Stimulated activated naive B cell treated with anti-CD40 and anti-IgM and Interleukin-4, amounts not matched to agents 10 μg/mL and 1 μg/mL and 100 μg/mL, for 72 hours (primary cell): ENCODE results near the gene EPC1.
"Not testable (repeated sequence)": the region's sequence is repeated elsewhere in the genome, so short reads cannot be mapped to it uniquely, and the experiment has no call there.

Experiments used
- ATAC-seq, 2 donors: fragments of 150-1000 bp; cut with Tn5 transposase; replicated peaks; 2 replicates each; pipeline ENCODE4 v1.10.0; 2021; ENCODE audit warnings: moderate library complexity in 1 of 2
- DNase-seq: peaks from one replicate; pipeline ENCODE4 v3.0.0; 2021
- H3K27ac Mint-ChIP-seq: one replicate; pipeline ENCODE4 v1.8.0; 2022; ENCODE audit warnings: mild to moderate bottlenecking, mixed read lengths
- H3K27me3 Mint-ChIP-seq, 2 donors: one replicate each; pipeline ENCODE4 v1.8.0; 2022; ENCODE audit warnings: mixed read lengths in 2 of 2
- H3K36me3 Mint-ChIP-seq, 2 donors: one replicate each; pipeline ENCODE4 v1.8.0; 2022; ENCODE audit warnings: mixed read lengths in 2 of 2, mild to moderate bottlenecking in 1 of 2
- H3K4me1 Mint-ChIP-seq, 2 donors: one replicate each; pipeline ENCODE4 v1.8.0; 2022; ENCODE audit warnings: mixed read lengths in 2 of 2, mild to moderate bottlenecking in 1 of 2
- H3K4me3 Mint-ChIP-seq, 2 donors: one replicate each; pipeline ENCODE4 v1.8.0; 2022; ENCODE audit warnings: mild to moderate bottlenecking in 2 of 2, mixed read lengths in 2 of 2, moderate library complexity in 1 of 2
- H3K9me3 Mint-ChIP-seq, 2 donors: one replicate each; pipeline ENCODE4 v1.8.0; 2022; ENCODE audit warnings: mixed read lengths in 2 of 2, mild to moderate bottlenecking in 1 of 2

The EPC1 gene

GRCh38 chr10:32266566-32266965, 80.4 kb downstream of the EPC1 start:
- H3K36me3 Mint-ChIP-seq, result peaks cover 25 to 36% of the 10 kb centered on the region in 2 donors

GRCh38 chr10:32265756-32266155, 81.2 kb downstream of the EPC1 start:
- no peak for DNase-seq
- ATAC-seq, result no peak
- Mint-ChIP-seq H3K4me3 (no peak overlapping the region), H3K27ac (no peak overlapping the region), H3K9me3 (no peaks in the 10 kb centered on the region), H3K36me3 (peaks cover 21 to 31% of the 10 kb centered on the region in 2 donors), H3K27me3 (no peaks in the 10 kb centered on the region), H3K4me1 (peaks cover 7% of the 10 kb centered on the region in 2 donors)

More at GRCh38 chr10:32266566-32266965, 80.4 kb downstream of the EPC1 start:
- H3K4me1 Mint-ChIP-seq, result peaks cover 7% of the 10 kb centered on the region in 2 donors
- no peaks in the 10 kb centered on the region for H3K9me3 Mint-ChIP-seq
- ATAC-seq, result no peak
- DNase-seq, result no peak
- H3K4me3 Mint-ChIP-seq, result no peak overlapping the region
- H3K27me3 Mint-ChIP-seq, result no peaks in the 10 kb centered on the region
- H3K27ac Mint-ChIP-seq, result no peak overlapping the region

DNA sequence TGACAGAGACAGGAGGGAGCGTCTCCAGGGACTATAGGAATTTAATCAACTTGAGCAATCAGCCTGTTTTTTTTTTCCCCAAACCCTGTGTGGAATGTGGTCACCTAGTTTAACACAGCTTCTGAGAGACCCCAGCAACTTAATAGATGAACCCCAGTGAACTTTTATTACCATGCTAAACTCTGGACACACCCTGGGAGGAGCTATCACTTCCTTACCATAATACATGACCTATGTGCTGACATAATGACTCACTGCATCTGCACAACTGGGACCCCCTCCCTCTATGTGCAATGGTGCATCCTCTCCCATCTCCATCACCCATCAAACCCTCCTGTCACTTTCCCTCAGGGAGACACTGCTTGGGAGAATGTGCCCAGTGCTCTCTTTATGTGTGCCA, 83.7 kb downstream of the EPC1 start:
- Mint-ChIP-seq H3K36me3 (peaks cover 8 to 17% of the 10 kb centered on the region in 2 donors), H3K4me1 (peaks cover 5 to 7% of the 10 kb centered on the region in 2 donors), H3K9me3 (no peaks in the 10 kb centered on the region), H3K27me3 (no peaks in the 10 kb centered on the region), H3K27ac (peak overlapping the region; percentile 56), H3K4me3 (no peak overlapping the region)
- DNase-seq (no peak), ATAC-seq (peak in 1 of 2 donors; percentile 36)

DNA sequence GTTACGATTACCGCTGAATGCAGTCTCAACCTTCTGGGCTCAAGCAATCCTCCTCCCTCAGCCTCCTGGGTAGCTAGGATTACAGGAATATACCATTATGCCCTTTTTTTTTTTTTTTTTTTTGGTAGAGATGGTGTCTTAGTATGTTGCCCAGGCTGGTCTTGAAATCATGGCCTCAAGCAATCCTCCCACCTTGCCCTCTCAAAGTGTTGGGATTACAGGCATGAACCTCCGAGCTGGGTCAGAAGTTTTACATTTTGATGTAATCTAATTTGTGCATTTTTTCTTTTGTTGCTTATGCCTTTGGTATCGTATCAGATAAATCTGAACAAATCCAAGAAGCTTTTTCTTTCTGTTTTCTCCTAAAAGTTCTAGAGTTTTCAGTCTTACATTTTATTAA, 87.4 kb downstream of the EPC1 start:
- ATAC-seq (no peak), DNase-seq (no peak)
- Mint-ChIP-seq H3K4me3 (no peak overlapping the region), H3K27ac (no peak overlapping the region), H3K27me3 (no peaks in the 10 kb centered on the region), H3K9me3 (no peaks in the 10 kb centered on the region), H3K36me3 (no peaks in the 10 kb centered on the region), H3K4me1 (peaks cover 9 to 11% of the 10 kb centered on the region in 2 donors)

- H3K27me3 Mint-ChIP-seq, result no peaks in the 10 kb centered on the region
- peaks cover 4 to 13% of the 10 kb centered on the region in 2 donors for H3K4me1 Mint-ChIP-seq
- peak overlapping the region in 1 of 2 donors; percentile 37 for H3K4me3 Mint-ChIP-seq
- H3K27ac Mint-ChIP-seq, result no peak overlapping the region
- DNase-seq (peak; percentile 59), ATAC-seq (peak; percentile 82 to 84)
- H3K36me3 Mint-ChIP-seq, result no peaks in the 10 kb centered on the region
- no peaks in the 10 kb centered on the region for H3K9me3 Mint-ChIP-seq
Observed at GRCh38 chr10:32256613-32257437, 90.1 kb downstream of the EPC1 start.

GRCh38 chr10:32253821-32254220, 93.1 kb downstream of the EPC1 start:
- H3K36me3 Mint-ChIP-seq, result no peaks in the 10 kb centered on the region
- no peaks in the 10 kb centered on the region for H3K27me3 Mint-ChIP-seq

DNA sequence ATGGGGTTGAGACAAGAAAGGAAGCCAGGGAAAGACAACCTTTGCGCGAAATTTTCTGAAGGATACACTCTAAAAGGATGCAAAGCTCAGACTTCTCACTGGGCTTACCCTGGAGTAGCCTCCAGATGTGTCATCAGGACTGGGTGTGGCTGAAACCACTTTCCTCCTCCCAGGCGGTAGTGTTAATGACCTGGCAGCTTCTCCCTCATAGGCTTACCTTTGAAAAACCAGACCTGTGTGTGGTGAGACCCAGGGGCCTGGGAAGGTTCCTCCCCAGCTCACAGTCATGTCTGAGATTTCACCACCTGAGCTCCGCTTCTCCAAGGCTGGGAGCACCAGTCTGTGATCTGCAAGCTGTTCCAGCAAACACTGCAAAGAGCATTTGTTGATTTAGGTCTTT, 93.7 kb downstream of the EPC1 start:
- DNase-seq, result no peak

More at GRCh38 chr10:32253821-32254220, 93.1 kb downstream of the EPC1 start:
- Mint-ChIP-seq H3K27ac (no peak overlapping the region), H3K4me1 (peaks cover 5 to 13% of the 10 kb centered on the region in 2 donors), H3K9me3 (no peaks in the 10 kb centered on the region), H3K4me3 (no peak overlapping the region)
- no peak for DNase-seq
- no peak for ATAC-seq

GRCh38 chr10:32250489-32250888, 96.5 kb downstream of the EPC1 start:
- not testable (repeated sequence) for H3K9me3 Mint-ChIP-seq, H3K4me3 Mint-ChIP-seq, ATAC-seq, H3K27ac Mint-ChIP-seq, H3K4me1 Mint-ChIP-seq, H3K36me3 Mint-ChIP-seq, DNase-seq
- peaks cover 8 to 13% of the 10 kb centered on the region in 2 donors for H3K27me3 Mint-ChIP-seq

More for the DNA sequence above, 93.7 kb downstream of the EPC1 start:
- no peak overlapping the region for H3K27ac Mint-ChIP-seq
- H3K9me3 Mint-ChIP-seq, result no peaks in the 10 kb centered on the region
- no peak for ATAC-seq
- H3K36me3 Mint-ChIP-seq, result no peaks in the 10 kb centered on the region
- H3K4me1 Mint-ChIP-seq, result peaks cover 5 to 13% of the 10 kb centered on the region in 2 donors
- no peaks in the 10 kb centered on the region for H3K27me3 Mint-ChIP-seq
- no peak overlapping the region for H3K4me3 Mint-ChIP-seq

DNA sequence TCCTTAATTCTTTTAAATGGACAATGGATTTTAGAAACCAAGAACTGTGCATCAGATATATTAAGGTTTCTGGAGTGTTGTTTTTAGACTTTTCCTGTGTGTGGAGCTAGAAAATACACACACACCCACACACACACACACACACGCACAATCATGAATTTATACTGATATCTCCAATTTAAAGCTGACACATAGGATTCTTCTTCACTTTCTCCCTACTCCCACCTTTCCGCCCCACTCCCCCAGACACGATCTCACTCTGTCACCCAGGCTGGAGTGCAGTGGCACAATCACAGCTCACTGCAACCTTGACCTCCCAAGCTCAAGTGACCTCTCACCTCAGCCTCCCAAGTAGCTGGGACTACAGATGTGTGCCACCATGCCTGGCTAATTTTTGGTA, 100.3 kb downstream of the EPC1 start:
- Mint-ChIP-seq H3K36me3 (no peaks in the 10 kb centered on the region), H3K4me1 (peaks cover 7 to 11% of the 10 kb centered on the region in 2 donors), H3K4me3 (no peak overlapping the region), H3K27ac (no peak overlapping the region), H3K9me3 (no peaks in the 10 kb centered on the region), H3K27me3 (peaks cover 8 to 13% of the 10 kb centered on the region in 2 donors)
- DNase-seq (no peak), ATAC-seq (no peak)

- Mint-ChIP-seq H3K27me3 (peaks cover 8 to 13% of the 10 kb centered on the region in 2 donors), H3K9me3 (no peaks in the 10 kb centered on the region), H3K27ac (no peak overlapping the region), H3K4me1 (peaks cover 7 to 11% of the 10 kb centered on the region in 2 donors), H3K36me3 (no peaks in the 10 kb centered on the region), H3K4me3 (no peak overlapping the region)
- no peak for DNase-seq
- ATAC-seq, result no peak
Observed at GRCh38 chr10:32245760-32246159, 101.2 kb downstream of the EPC1 start.

DNA sequence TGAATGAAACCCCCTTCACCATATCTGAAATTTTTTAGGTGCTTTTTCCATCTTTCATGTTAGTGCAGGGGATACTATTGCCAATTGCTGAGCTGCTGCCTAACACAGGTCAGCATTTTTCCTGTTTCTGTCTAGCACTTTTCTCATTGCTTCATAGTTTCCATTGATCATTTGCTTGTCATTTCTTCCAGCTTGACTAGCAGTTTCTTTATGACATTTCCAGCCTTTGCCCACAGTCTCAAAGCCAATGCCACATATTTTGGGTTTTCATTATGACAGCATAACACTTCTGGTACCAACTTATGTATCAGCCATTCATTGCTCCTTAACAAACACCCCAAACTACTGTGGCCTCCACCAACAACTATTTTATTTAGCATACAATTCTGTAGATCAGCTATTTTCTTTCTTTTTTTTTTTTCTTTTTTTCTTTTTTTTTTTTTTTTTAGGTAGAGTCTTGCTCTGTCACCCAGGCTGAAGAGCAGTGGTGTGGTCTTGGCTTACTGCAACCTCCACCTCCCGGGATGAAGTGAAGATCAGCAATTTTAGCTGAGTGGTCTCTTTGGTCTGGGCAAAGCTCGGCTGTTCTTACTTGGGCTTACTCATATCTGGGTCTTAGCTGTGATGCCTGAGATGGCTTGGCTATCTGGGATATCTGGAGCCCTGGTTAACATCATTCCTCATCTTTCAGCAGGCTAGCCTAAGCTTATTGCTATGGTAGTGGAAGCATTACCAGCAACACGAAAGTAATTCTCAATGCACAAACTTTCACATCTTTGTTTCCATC, 102.3 kb downstream of the EPC1 start:
- Mint-ChIP-seq H3K27ac (peak overlapping the region; percentile 37), H3K4me1 (peaks cover 5 to 11% of the 10 kb centered on the region in 2 donors), H3K4me3 (no peak overlapping the region), H3K9me3 (no peaks in the 10 kb centered on the region), H3K27me3 (peaks cover 8 to 13% of the 10 kb centered on the region in 2 donors), H3K36me3 (no peaks in the 10 kb centered on the region)
- DNase-seq (no peak), ATAC-seq (peak; percentile 75 to 92)

GRCh38 chr10:32244011-32244410, 102.9 kb downstream of the EPC1 start:
- peaks cover 8 to 13% of the 10 kb centered on the region in 2 donors for H3K27me3 Mint-ChIP-seq
- H3K36me3 Mint-ChIP-seq, result no peaks in the 10 kb centered on the region
- H3K4me3 Mint-ChIP-seq, result no peak overlapping the region
- H3K9me3 Mint-ChIP-seq, result no peaks in the 10 kb centered on the region
- ATAC-seq (no peak), DNase-seq (no peak)
- no peak overlapping the region for H3K27ac Mint-ChIP-seq
- H3K4me1 Mint-ChIP-seq, result peaks cover 5 to 11% of the 10 kb centered on the region in 2 donors

DNA sequence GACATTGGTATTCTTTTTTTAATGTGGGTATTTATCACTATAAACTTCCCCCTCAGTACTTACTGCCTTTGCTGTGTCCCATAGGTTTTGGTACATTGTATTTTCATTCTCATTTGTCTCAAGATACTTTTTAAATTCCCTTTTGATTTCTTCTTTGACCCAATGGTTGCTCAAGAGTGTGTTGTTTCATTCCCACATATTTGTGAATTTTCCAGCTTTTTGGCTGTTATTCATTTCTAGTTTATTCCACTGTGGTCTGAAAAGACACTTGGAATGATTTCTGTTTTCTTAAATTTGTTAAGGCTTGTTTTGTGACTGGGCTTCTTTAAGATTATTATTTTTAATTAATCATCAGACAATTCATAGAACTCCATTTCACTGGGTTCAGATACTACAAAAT, 105.0 kb downstream of the EPC1 start:
- peaks cover 6 to 7% of the 10 kb centered on the region in 2 donors for H3K27me3 Mint-ChIP-seq
- no peaks in the 10 kb centered on the region for H3K36me3 Mint-ChIP-seq
- H3K9me3 Mint-ChIP-seq, result no peaks in the 10 kb centered on the region
- peaks cover 5 to 11% of the 10 kb centered on the region in 2 donors for H3K4me1 Mint-ChIP-seq
- H3K4me3 Mint-ChIP-seq, result no peak overlapping the region
- H3K27ac Mint-ChIP-seq, result no peak overlapping the region
- ATAC-seq, result no peak
- no peak for DNase-seq

DNA sequence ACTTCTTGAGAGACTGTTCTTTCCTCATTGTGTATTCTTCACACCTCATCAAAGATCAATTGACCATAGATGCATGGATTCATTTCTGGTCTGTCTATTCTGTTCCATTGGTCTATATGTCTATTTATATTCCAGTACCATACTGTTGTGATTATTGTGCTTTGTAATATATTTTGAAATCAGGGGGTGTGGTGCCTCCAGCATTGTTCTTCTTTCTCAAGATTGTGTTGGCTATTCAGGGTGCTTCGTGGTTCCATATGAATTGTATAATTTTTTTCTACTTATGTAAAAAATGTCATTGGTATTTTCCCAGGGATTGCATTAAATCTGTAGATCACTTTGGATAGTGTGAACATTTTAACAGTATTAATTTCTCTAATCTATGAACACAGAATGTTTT, 106.5 kb downstream of the EPC1 start:
- no peaks in the 10 kb centered on the region for H3K9me3 Mint-ChIP-seq
- H3K4me3 Mint-ChIP-seq, result no peak overlapping the region
- H3K27ac Mint-ChIP-seq, result no peak overlapping the region
- no peaks in the 10 kb centered on the region for H3K27me3 Mint-ChIP-seq
- no peak for DNase-seq
- no peaks in the 10 kb centered on the region for H3K36me3 Mint-ChIP-seq
- ATAC-seq, result no peak
- peaks cover 5 to 11% of the 10 kb centered on the region in 2 donors for H3K4me1 Mint-ChIP-seq
